NCI-H748 treated with DMSO at 0.1 percent for 48 hours (cell line): ENCODE results near the gene GLI3.

Experiments
- DNase-seq: peaks from one replicate; lab custom pipeline; 2025; lab: John Stamatoyannopoulos, UW

The GLI3 gene

GRCh38 chr7:41927380-41927779, 309.6 kb downstream of the GLI3 start:
- DNase-seq = no peak

GRCh38 chr7:41925946-41926345, 311.1 kb downstream of the GLI3 start:
- DNase-seq = no peak

- no peak for DNase-seq
Measured at GRCh38 chr7:41924796-41925195, 312.2 kb downstream of the GLI3 start.

- DNase-seq = no peak
Measured at GRCh38 chr7:41922373-41922772, 314.6 kb downstream of the GLI3 start.

GRCh38 chr7:41921453-41921981, 315.5 kb downstream of the GLI3 start:
- DNase-seq = no peak

- DNase-seq = no peak
Measured at GRCh38 chr7:41918597-41918996, 318.4 kb downstream of the GLI3 start.

GRCh38 chr7:41916450-41916927, 320.5 kb downstream of the GLI3 start:
- no peak for DNase-seq

GRCh38 chr7:41915871-41916270, 321.1 kb downstream of the GLI3 start:
- DNase-seq = no peak

GRCh38 chr7:41912851-41913567, 324.0 kb downstream of the GLI3 start:
- no peak for DNase-seq

- DNase-seq = no peak
Measured at GRCh38 chr7:41912426-41912825, 324.6 kb downstream of the GLI3 start.

- DNase-seq = no peak
Measured at GRCh38 chr7:41911792-41912191, 325.2 kb downstream of the GLI3 start.
